Glutamatergic neuron (in vitro differentiated cells): ENCODE data around the gene BORCS5. TPM values are rescaled to one million over a fixed set of nuclear protein-coding genes. Genes with fewer than 3 reads are reported as not detected.
A peak's percentile ranks its signal among the peaks of the same experiment; 100 is the strongest.

Source experiments
- DNase-seq: peaks from one replicate; pipeline ENCODE4 v3.0.0; 2022
- H3K27ac Mint-ChIP-seq: one replicate; pipeline ENCODE4 v1.8.0; 2020; ENCODE audit warnings: mild to moderate bottlenecking, mixed read lengths, inconsistent platforms; ENCODE audit not compliant: unreplicated experiment
- H3K27me3 Mint-ChIP-seq: one replicate; pipeline ENCODE4 v1.8.0; 2020; ENCODE audit warnings: mild to moderate bottlenecking, moderate library complexity, mixed read lengths, inconsistent platforms; ENCODE audit not compliant: unreplicated experiment
- H3K36me3 Mint-ChIP-seq: one replicate; pipeline ENCODE4 v1.8.0; 2020; ENCODE audit warnings: mild to moderate bottlenecking, mixed read lengths, inconsistent platforms; ENCODE audit not compliant: unreplicated experiment
- H3K4me1 Mint-ChIP-seq: one replicate; pipeline ENCODE4 v1.8.0; 2020; ENCODE audit warnings: mild to moderate bottlenecking, low read depth, mixed read lengths, inconsistent platforms; ENCODE audit not compliant: unreplicated experiment
- H3K4me3 Mint-ChIP-seq: one replicate; pipeline ENCODE4 v1.8.0; 2020; ENCODE audit warnings: mild to moderate bottlenecking, mixed read lengths, inconsistent platforms; ENCODE audit not compliant: unreplicated experiment
- H3K9me3 Mint-ChIP-seq: one replicate; pipeline ENCODE4 v1.8.0; 2020; ENCODE audit warnings: mild to moderate bottlenecking, moderate library complexity, mixed read lengths, inconsistent platforms; ENCODE audit not compliant: unreplicated experiment
- CTCF ChIP-seq: fragments of 200-600 bp; sonication (generic); IDR thresholded peaks from one replicate; pipeline ENCODE4 v1.5.0; 2021; ENCODE audit not compliant: partially characterized antibody, unreplicated experiment
- total RNA-seq: library from RNA; stranded (reverse); fragmentation: NEBNext Ultra II Directional; extraction: Animal tissue kit (Norgen Biotek cat#: 25700); gene quantifications from one replicate; pipeline ENCODE4 v1.2.1, GENCODE V29; 2021; ENCODE audit not compliant: unreplicated experiment

Gene BORCS5
- total RNA-seq, 1 donor from 2014 or later, result 30.2 TPM

GRCh38 chr12:12480074-12480473, 123.2 kb downstream of the BORCS5 start:
- Mint-ChIP-seq H3K4me3 (no peak overlapping the region), H3K27ac (no peak overlapping the region), H3K9me3 (no peaks in the 10 kb centered on the region), H3K27me3 (peaks cover 3% of the 10 kb centered on the region), H3K4me1 (no peaks in the 10 kb centered on the region), H3K36me3 (peaks cover 6% of the 10 kb centered on the region)
- no peak for DNase-seq
- TF ChIP-seq CTCF, result no peak

GRCh38 chr12:12481631-12482030, 124.8 kb downstream of the BORCS5 start:
- no peaks in the 10 kb centered on the region for H3K36me3 Mint-ChIP-seq
- H3K27ac Mint-ChIP-seq, result peak overlapping the region; percentile 14

DNA sequence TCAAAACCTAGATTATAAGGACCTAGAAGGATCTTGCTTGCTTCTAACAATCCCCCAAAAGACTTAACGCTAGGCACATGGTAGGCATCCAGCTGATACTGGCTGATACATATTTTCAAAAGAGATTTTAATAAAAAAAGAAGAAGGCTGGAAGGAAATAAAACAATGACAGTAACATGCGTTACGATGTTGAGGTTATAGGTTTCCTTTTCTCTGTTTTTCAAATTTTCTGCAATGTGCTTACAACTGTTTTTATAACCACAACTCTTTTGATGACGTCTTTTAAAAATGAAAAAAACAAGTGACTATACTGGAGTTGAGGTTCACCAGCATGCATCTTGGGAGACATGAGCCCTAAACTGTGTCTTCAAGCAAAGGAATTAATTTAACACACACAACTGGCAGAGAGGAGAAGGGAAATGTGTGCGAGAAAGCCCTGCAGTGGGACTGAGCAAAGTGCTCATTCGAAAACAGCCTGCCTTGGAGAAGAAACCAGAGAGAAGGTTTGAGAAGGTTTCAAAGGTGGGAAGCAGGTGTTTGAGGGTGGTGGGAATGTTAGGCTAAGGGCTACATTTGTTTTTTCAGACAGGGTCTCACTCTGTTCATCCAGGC, 125.4 kb downstream of the BORCS5 start:
- H3K36me3 Mint-ChIP-seq, result no peaks in the 10 kb centered on the region
- no peak for TF ChIP-seq CTCF
- H3K27me3 Mint-ChIP-seq, result no peaks in the 10 kb centered on the region
- H3K4me1 Mint-ChIP-seq, result no peaks in the 10 kb centered on the region
- DNase-seq, result no peak
- H3K4me3 Mint-ChIP-seq, result no peak overlapping the region
- no peak overlapping the region for H3K27ac Mint-ChIP-seq
- H3K9me3 Mint-ChIP-seq, result no peaks in the 10 kb centered on the region

More at GRCh38 chr12:12481631-12482030, 124.8 kb downstream of the BORCS5 start:
- no peak for TF ChIP-seq CTCF
- Mint-ChIP-seq H3K4me3 (no peak overlapping the region), H3K9me3 (no peaks in the 10 kb centered on the region), H3K27me3 (no peaks in the 10 kb centered on the region), H3K4me1 (no peaks in the 10 kb centered on the region)
- DNase-seq, result no peak

DNA sequence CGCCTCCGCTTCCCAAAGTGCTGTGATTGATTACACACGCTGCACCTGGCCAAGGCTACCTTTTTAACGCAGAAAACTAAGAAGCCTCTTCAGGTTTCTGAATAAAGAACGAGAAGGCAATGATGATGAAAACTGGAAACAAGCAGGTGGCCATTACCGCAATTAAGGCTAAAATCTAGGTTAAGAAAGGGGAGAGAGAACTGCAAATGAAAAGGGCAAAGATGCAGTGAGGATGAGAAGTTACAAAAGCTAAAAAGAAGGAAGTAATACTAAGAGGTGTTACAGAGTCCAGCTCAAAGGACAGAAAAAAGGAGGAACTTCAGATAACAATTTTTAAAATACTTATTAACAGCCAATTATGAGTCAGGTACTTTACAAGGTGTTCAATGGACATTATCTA, 126.1 kb downstream of the BORCS5 start:
- Mint-ChIP-seq H3K4me1 (peaks cover 1% of the 10 kb centered on the region), H3K36me3 (no peaks in the 10 kb centered on the region), H3K9me3 (no peaks in the 10 kb centered on the region), H3K27me3 (no peaks in the 10 kb centered on the region), H3K27ac (no peak overlapping the region), H3K4me3 (no peak overlapping the region)
- no peak for TF ChIP-seq CTCF
- no peak for DNase-seq

DNA sequence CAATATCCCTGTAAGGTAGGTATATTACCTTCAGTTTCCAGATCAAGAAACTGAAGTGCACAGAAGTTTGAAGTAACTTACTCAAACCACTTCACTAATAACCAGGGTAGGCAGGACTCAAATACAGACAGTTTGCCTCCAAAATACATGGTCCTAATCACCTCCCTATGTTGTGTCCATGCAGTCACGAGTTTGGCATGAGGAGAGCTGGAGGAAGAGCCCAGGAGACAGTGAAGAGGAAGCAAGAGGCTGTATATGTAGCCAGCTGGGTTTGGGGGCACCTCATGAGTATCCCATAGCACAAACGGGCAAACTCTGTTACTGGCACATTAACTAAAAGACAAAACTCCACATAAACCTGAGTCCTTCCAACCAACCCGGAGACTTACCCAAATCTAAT, 126.6 kb downstream of the BORCS5 start:
- no peaks in the 10 kb centered on the region for H3K9me3 Mint-ChIP-seq
- no peak overlapping the region for H3K4me3 Mint-ChIP-seq
- H3K27ac Mint-ChIP-seq, result no peak overlapping the region

More for the DNA sequence above, 126.6 kb downstream of the BORCS5 start:
- Mint-ChIP-seq H3K4me1 (peaks cover 6% of the 10 kb centered on the region), H3K36me3 (no peaks in the 10 kb centered on the region), H3K27me3 (peaks cover 2% of the 10 kb centered on the region)
- DNase-seq, result no peak
- no peak for TF ChIP-seq CTCF
